GM23338 (cell line): ENCODE data around the gene UBXN4. TPM values are rescaled to one million over a fixed set of nuclear protein-coding genes. Genes with fewer than 3 reads are reported as not detected.

ENCODE experiments used
- ATAC-seq: fragments of 200-7000 bp; cut with Tn5 transposase; 3 replicates; pipeline ENCODE4 v1.9.1; 2020
- DNase-seq: peaks from one replicate; pipeline ENCODE4 v3.0.0-alpha.2; 2015; ENCODE audit warnings: low spot score
- H2AFZ ChIP-seq: fragments of 200-600 bp; sonication (generic); 2 replicates; pipeline ENCODE4 v1.8.0; 2016; ENCODE audit warnings: antibody characterized with exemption, mild to moderate bottlenecking, moderate library complexity
- H3F3A ChIP-seq: fragments of 200-600 bp; sonication (generic); replicated peaks from 2 replicates; pipeline ENCODE4 v1.8.0; 2017; ENCODE audit warnings: antibody characterized with exemption, mixed run types, low read depth
- H3K27ac ChIP-seq: fragments of 200-600 bp; sonication (generic); 2 replicates; pipeline ENCODE4 v1.6.1; 2016; ENCODE audit warnings: low read depth
- H3K27me3 ChIP-seq: fragments of 200-600 bp; sonication (generic); 2 replicates; pipeline ENCODE4 v1.8.0; 2016; ENCODE audit warnings: mild to moderate bottlenecking, mixed run types, moderate library complexity; ENCODE audit not compliant: insufficient read depth
- H3K36me3 ChIP-seq: fragments of 200-600 bp; sonication (generic); 2 replicates; pipeline ENCODE4 v1.8.0; 2016; ENCODE audit warnings: mild to moderate bottlenecking; ENCODE audit not compliant: insufficient read depth
- H3K4me1 ChIP-seq: fragments of 200-600 bp; sonication (generic); 2 replicates; pipeline ENCODE4 v1.8.0; 2016; ENCODE audit warnings: mild to moderate bottlenecking, moderate library complexity; ENCODE audit not compliant: insufficient read depth
- H3K4me2 ChIP-seq: fragments of 200-600 bp; sonication (generic); 2 replicates; pipeline ENCODE4 v1.7.1; 2017; ENCODE audit warnings: mixed run types
- H3K4me3 ChIP-seq: fragments of 200-600 bp; sonication (generic); 2 replicates; pipeline ENCODE4 v1.6.1; 2016; ENCODE audit warnings: mixed run types
- H3K79me2 ChIP-seq: fragments of 200-600 bp; sonication (generic); replicated peaks from 2 replicates; pipeline ENCODE4 v1.8.0; 2017; ENCODE audit warnings: mild to moderate bottlenecking; ENCODE audit not compliant: insufficient read depth
- H3K9me2 ChIP-seq: fragments of 200-600 bp; sonication (generic); 2 replicates; pipeline ENCODE4 v1.8.0; 2017; ENCODE audit not compliant: insufficient read depth
- H4K20me1 ChIP-seq: fragments of 200-600 bp; sonication (generic); replicated peaks from 2 replicates; pipeline ENCODE4 v1.8.0; 2017; ENCODE audit warnings: mild to moderate bottlenecking; ENCODE audit not compliant: insufficient read depth
- H3K27ac Mint-ChIP-seq: 2 replicates; pipeline ENCODE4 v1.8.0; 2020; ENCODE audit warnings: inconsistent platforms, mild to moderate bottlenecking, moderate library complexity, mixed read lengths
- H3K27me3 Mint-ChIP-seq: 3 replicates; pipeline ENCODE4 v1.8.0; 2022; ENCODE audit warnings: low read depth, mild to moderate bottlenecking, moderate library complexity, mixed read lengths, inconsistent platforms; ENCODE audit not compliant: insufficient read depth, poor library complexity
- H3K36me3 Mint-ChIP-seq: 3 replicates; pipeline ENCODE4 v1.8.0; 2021; ENCODE audit warnings: low read depth, mild to moderate bottlenecking, inconsistent platforms, moderate library complexity, mixed read lengths
- H3K4me1 Mint-ChIP-seq: 3 replicates; pipeline ENCODE4 v1.8.0; 2020; ENCODE audit warnings: mild to moderate bottlenecking, inconsistent platforms, mixed read lengths
- H3K4me3 Mint-ChIP-seq: 3 replicates; pipeline ENCODE4 v1.8.0; 2021; ENCODE audit warnings: moderate library complexity, mild to moderate bottlenecking, inconsistent platforms, mixed read lengths
- H3K9me3 Mint-ChIP-seq: 3 replicates; pipeline ENCODE4 v1.8.0; 2020; ENCODE audit warnings: moderate library complexity, mild to moderate bottlenecking, inconsistent platforms, mixed read lengths
- polyA plus RNA-seq: library from polyadenylated mRNA; unstranded; fragments of >200 nt; fragmentation: Nextera tagmentation; extraction: Ambion mirVana; gene quantifications from 2 replicates; pipeline ENCODE4 v1.2.1, GENCODE V29; 2016
- total RNA-seq: library from RNA; depleted of rRNA; stranded (reverse); fragments of >200 nt; shearing (Covaris generic); gene quantifications from 2 replicates; pipeline ENCODE4 v1.2.3, GENCODE V29; 2014
- TF ChIP-seq, protein P1 (sequence below), 2 experiments: fragments of 200-600 bp in 1 of 2; sonication (generic) in 1 of 2; conservative IDR thresholded peaks; 2 replicates each; pipeline versions ENCODE4 v1.5.1 to v1.6.1; 2016 to 2017; ENCODE audit warnings: antibody characterized with exemption in 2 of 2, low read depth in 2 of 2, mild to moderate bottlenecking in 2 of 2, moderate library complexity in 1 of 2
- TF ChIP-seq, protein P2 (sequence below): fragments of 250-450 bp; sonication (Bioruptor Pico); IDR thresholded peaks from 2 replicates; pipeline ENCODE4 v1.5.0; 2020; ENCODE audit warnings: mild to moderate bottlenecking, moderate library complexity

The UBXN4 gene
- total and polyA plus RNA-seq, 2 experiments from 2014 or later: 57.6 to 226 TPM

DNA sequence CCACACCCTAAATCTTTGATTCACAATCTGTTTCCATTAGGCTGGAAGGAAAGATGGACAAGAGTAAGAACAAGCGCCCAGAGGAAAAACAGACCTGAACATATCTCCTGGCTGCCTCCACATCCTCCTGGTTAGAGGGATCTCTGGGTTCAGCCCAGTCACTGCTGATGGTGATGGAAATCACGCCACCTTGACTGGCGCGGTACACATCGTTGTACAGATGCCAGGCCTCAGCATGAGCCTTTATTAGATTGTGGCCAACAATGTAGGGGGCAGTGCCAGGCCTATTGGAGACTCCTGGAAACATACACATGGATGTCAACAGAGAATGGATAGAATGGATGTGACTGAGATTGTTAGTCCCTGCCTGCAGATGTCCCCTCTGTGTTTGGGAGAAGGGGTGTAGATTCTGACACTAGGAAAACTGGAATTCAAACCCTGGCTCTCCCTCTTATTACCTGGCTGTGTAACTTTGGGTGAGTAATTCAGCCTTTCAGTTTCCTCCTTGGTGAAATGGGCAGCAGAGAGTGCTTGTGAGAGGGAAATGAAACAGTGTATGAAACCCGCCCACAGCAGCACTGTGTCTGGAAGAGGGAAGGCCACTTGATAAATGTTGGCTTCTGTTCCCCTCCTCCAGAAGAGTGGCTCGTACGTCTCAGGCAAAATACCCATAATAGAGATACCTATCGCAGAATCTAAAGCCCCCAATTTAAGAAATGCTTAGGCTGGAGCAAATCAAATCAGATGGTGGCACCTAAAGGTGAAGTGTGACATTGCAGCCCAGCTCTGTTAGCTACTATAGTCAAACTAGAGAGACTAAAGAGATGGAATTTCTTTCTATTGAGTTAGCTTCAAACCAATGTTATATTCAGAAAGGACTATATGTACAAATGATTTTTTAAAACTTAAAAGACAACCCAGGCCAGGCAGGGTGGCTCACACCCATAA, 59.1 kb downstream of the UBXN4 start:
- no peak for ATAC-seq
- H3K79me2 ChIP-seq: no peaks in the 10 kb centered on the region
- H3K4me2 ChIP-seq: no peak overlapping the region
- no peaks in the 10 kb centered on the region for H3K4me1 ChIP-seq
- TF ChIP-seq, protein P1, sequence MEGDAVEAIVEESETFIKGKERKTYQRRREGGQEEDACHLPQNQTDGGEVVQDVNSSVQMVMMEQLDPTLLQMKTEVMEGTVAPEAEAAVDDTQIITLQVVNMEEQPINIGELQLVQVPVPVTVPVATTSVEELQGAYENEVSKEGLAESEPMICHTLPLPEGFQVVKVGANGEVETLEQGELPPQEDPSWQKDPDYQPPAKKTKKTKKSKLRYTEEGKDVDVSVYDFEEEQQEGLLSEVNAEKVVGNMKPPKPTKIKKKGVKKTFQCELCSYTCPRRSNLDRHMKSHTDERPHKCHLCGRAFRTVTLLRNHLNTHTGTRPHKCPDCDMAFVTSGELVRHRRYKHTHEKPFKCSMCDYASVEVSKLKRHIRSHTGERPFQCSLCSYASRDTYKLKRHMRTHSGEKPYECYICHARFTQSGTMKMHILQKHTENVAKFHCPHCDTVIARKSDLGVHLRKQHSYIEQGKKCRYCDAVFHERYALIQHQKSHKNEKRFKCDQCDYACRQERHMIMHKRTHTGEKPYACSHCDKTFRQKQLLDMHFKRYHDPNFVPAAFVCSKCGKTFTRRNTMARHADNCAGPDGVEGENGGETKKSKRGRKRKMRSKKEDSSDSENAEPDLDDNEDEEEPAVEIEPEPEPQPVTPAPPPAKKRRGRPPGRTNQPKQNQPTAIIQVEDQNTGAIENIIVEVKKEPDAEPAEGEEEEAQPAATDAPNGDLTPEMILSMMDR (conservative IDR thresholded peaks at IDR 0.05; ENCODE audit: low read depth in 2 of 2): peak in 1 of 2 experiments; percentile 32; a peak in 2 of 4 replicates
- TF ChIP-seq, protein P2, sequence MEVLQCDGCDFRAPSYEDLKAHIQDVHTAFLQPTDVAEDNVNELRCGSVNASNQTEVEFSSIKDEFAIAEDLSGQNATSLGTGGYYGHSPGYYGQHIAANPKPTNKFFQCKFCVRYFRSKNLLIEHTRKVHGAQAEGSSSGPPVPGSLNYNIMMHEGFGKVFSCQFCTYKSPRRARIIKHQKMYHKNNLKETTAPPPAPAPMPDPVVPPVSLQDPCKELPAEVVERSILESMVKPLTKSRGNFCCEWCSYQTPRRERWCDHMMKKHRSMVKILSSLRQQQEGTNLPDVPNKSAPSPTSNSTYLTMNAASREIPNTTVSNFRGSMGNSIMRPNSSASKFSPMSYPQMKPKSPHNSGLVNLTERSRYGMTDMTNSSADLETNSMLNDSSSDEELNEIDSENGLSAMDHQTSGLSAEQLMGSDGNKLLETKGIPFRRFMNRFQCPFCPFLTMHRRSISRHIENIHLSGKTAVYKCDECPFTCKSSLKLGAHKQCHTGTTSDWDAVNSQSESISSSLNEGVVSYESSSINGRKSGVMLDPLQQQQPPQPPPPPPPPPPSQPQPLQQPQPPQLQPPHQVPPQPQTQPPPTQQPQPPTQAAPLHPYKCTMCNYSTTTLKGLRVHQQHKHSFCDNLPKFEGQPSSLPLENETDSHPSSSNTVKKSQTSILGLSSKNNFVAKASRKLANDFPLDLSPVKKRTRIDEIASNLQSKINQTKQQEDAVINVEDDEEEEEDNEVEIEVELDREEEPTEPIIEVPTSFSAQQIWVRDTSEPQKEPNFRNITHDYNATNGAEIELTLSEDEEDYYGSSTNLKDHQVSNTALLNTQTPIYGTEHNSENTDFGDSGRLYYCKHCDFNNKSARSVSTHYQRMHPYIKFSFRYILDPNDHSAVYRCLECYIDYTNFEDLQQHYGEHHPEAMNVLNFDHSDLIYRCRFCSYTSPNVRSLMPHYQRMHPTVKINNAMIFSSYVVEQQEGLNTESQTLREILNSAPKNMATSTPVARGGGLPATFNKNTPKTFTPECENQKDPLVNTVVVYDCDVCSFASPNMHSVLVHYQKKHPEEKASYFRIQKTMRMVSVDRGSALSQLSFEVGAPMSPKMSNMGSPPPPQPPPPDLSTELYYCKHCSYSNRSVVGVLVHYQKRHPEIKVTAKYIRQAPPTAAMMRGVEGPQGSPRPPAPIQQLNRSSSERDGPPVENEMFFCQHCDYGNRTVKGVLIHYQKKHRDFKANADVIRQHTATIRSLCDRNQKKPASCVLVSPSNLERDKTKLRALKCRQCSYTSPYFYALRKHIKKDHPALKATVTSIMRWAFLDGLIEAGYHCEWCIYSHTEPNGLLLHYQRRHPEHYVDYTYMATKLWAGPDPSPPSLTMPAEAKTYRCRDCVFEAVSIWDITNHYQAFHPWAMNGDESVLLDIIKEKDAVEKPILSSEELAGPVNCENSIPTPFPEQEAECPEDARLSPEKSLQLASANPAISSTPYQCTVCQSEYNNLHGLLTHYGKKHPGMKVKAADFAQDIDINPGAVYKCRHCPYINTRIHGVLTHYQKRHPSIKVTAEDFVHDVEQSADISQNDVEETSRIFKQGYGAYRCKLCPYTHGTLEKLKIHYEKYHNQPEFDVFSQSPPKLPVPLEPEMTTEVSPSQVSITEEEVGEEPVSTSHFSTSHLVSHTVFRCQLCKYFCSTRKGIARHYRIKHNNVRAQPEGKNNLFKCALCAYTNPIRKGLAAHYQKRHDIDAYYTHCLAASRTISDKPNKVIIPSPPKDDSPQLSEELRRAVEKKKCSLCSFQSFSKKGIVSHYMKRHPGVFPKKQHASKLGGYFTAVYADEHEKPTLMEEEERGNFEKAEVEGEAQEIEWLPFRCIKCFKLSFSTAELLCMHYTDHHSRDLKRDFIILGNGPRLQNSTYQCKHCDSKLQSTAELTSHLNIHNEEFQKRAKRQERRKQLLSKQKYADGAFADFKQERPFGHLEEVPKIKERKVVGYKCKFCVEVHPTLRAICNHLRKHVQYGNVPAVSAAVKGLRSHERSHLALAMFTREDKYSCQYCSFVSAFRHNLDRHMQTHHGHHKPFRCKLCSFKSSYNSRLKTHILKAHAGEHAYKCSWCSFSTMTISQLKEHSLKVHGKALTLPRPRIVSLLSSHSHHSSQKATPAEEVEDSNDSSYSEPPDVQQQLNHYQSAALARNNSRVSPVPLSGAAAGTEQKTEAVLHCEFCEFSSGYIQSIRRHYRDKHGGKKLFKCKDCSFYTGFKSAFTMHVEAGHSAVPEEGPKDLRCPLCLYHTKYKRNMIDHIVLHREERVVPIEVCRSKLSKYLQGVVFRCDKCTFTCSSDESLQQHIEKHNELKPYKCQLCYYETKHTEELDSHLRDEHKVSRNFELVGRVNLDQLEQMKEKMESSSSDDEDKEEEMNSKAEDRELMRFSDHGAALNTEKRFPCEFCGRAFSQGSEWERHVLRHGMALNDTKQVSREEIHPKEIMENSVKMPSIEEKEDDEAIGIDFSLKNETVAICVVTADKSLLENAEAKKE: no peak
- no peak overlapping the region for H3K27ac ChIP-seq
- no peaks in the 10 kb centered on the region for H3F3A ChIP-seq
- H4K20me1 ChIP-seq: no peaks in the 10 kb centered on the region
- no peak for DNase-seq
- Mint-ChIP-seq H3K4me3 (no peak overlapping the region), H3K36me3 (peaks cover 20% of the 10 kb centered on the region), H3K4me1 (0 out of 3 replicates have a peak, but pooled peaks cover 5% of the 10 kb centered on the region), H3K27me3 (no peaks in the 10 kb centered on the region), H3K9me3 (peaks cover 36% of the 10 kb centered on the region), H3K27ac (no peak overlapping the region)
- no peaks in the 10 kb centered on the region for H3K36me3 ChIP-seq
- H3K9me2 ChIP-seq: no peaks in the 10 kb centered on the region
- H3K4me3 ChIP-seq: no peak overlapping the region
- no peaks in the 10 kb centered on the region for H3K27me3 ChIP-seq
- H2AFZ ChIP-seq: no peak overlapping the region
